LNCaP clone FGC (cell line): ENCODE measurements around the gene DOK4.
A peak's percentile ranks its signal among the peaks of the same experiment; 100 is the strongest.

Source experiments
- DNase-seq: peaks from one replicate; pipeline ENCODE4 v3.0.0-alpha.2; 2011; ENCODE audit warnings: low read depth
- H3K4me3 ChIP-seq: 2 replicates; pipeline ENCODE4 v1.5.1; 2011; ENCODE audit warnings: mild to moderate bottlenecking, low read depth, low read length, control low read depth
- CTCF ChIP-seq: IDR thresholded peaks from 2 replicates; pipeline ENCODE4 v1.5.1; 2012; ENCODE audit warnings: mild to moderate bottlenecking; ENCODE audit not compliant: control insufficient read depth, insufficient read depth; ENCODE audit errors: extremely low read depth

DOK4 gene

GRCh38 chr16:57430955-57431354 lies 55.3 kb downstream of the DOK4 start:
- H3K4me3 ChIP-seq: no peak overlapping the region
- no peak for TF ChIP-seq CTCF
- no peak for DNase-seq

GRCh38 chr16:57427824-57428223 lies 58.5 kb downstream of the DOK4 start:
- no peak for TF ChIP-seq CTCF
- H3K4me3 ChIP-seq: no peak overlapping the region
- no peak for DNase-seq

GRCh38 chr16:57427307-57427706 lies 59.0 kb downstream of the DOK4 start:
- H3K4me3 ChIP-seq: no peak overlapping the region
- DNase-seq: no peak
- no peak for TF ChIP-seq CTCF

GRCh38 chr16:57426356-57426755 lies 59.9 kb downstream of the DOK4 start:
- no peak for TF ChIP-seq CTCF
- DNase-seq: no peak
- no peak overlapping the region for H3K4me3 ChIP-seq

GRCh38 chr16:57424583-57424982 lies 61.7 kb downstream of the DOK4 start:
- DNase-seq: no peak

GRCh38 chr16:57423152-57423551 lies 63.1 kb downstream of the DOK4 start:
- no peak for DNase-seq
- TF ChIP-seq CTCF: no peak

More at GRCh38 chr16:57424583-57424982, 61.7 kb downstream of the DOK4 start:
- TF ChIP-seq CTCF: no peak
- H3K4me3 ChIP-seq: no peak overlapping the region

GRCh38 chr16:57422026-57422944 lies 64.0 kb downstream of the DOK4 start:
- peak; percentile 70 for TF ChIP-seq CTCF
- no peak overlapping the region for H3K4me3 ChIP-seq
- peak; percentile 32 for DNase-seq

More at GRCh38 chr16:57423152-57423551, 63.1 kb downstream of the DOK4 start:
- no peak overlapping the region for H3K4me3 ChIP-seq
